GM10248 (cell line): ENCODE results near the gene TEX28.
A peak's percentile ranks its signal among the peaks of the same experiment; 100 is the strongest.

Experiments used
- CTCF ChIA-PET: fragments of 300-600 bp; sonication (Branson Sonifier 250); formaldehyde crosslinking; extraction: SDS; loops from one replicate; lab custom pipeline; 2021; ENCODE audit warnings: antibody characterized with exemption; lab: Yijun Ruan, JAX
- POLR2A ChIA-PET: fragments of 350-650 bp; sonication (Branson Sonifier 250); formaldehyde crosslinking; extraction: SDS; loops from one replicate; lab custom pipeline; 2020; ENCODE audit warnings: antibody characterized with exemption; lab: Yijun Ruan, JAX
- DNase-seq: peaks from one replicate; pipeline ENCODE4 v3.0.0; 2012; ENCODE audit errors: extremely low spot score
- CTCF ChIP-seq: IDR thresholded peaks from 2 replicates; pipeline ENCODE4 v1.5.1; 2012; ENCODE audit warnings: mild to moderate bottlenecking, low read depth; ENCODE audit errors: extremely low read depth, missing control alignments, control extremely low read depth

Gene TEX28

DNA sequence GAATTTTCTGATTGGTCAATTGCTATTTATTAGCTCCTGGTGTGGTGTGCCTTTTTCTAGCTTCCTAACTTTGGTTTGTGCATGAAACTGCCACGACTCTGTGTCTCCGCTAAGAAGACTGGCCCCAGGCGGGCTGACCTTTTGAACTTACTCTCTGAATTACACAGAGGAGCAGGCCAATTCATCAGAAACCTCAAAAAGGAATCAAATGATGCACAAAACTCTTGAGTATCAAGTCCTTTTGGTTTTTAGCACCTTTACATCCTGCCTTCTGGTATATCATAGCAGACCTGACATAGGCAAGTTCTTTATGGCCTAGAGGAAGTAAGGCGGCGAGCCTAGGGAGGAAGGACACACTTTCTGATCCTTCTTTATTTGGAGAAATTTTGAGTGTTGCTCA, 18.2 kb upstream of the TEX28 start:
- DNase-seq, result peak; percentile 34
- no peak for TF ChIP-seq CTCF
- ChIA-PET POLR2A (no interaction called here), CTCF (no interaction called here)

DNA sequence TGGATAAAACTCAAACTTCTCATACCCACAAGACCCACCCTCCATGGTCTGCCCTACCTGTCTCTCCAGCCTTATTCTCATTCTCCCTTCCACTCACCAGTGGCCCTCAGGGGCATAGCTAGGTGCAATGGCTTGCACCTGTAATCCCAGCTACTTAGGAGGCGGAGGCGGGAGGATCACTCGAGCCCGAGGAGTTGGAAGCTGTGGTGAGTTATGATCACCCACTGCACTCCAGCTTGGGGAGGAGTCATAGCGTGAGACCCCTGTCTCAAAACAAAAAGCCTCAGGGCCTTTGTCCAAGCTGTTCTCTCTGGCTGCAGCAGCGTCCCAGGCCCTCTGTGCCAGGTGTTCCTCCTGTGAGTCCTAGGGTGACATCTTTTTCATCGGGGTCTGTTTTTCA, 17.2 kb upstream of the TEX28 start:
- ChIA-PET CTCF (no interaction called here), POLR2A (no interaction called here)
- DNase-seq, result no peak
- TF ChIP-seq CTCF, result no peak

DNA sequence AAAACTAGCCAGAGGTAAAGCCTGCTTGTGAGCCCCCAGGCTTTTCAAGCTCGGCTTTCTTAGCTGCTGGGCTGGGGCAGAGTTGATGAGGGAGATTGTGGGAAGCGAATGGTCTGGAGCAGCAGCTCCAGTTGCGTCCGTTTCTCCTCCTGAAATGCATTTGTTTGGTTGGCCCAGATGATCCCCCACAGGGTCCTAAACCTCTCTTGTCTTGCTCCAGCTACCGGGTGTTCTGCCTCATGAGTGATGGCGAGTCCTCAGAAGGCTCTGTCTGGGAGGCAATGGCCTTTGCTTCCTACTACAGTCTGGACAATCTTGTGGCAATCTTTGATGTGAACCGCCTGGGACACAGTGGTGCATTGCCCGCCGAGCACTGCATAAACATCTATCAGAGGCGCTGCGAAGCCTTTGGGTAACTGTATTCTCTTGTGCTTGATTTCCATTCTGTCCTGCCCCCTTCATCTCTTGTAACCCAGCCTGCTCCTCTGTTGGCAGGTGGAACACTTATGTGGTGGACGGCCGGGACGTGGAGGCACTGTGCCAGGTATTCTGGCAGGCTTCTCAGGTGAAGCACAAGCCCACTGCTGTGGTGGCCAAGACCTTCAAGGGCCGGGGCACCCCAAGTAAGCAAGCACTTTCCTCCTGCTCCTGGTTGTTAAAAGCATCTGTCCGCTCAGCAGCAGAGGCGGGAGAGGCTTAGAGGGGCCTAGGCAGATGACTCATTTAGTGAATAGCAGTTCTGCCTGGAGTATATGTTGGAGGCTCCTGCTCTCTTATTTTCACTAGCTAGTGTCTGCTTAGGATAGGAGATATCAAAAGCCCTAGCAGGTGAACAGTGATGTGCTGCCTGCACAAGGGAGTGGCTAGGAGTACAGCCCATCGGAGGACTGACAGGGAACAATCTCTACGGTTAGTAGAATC, 16.0 kb upstream of the TEX28 start:
- POLR2A ChIA-PET, result interaction anchor here (0.5 kb wide), 1 partner anchor 206 kb away, joined by 4 read pairs; no protein-coding TSS in a partner anchor

GRCh38 chrX:154309041-154309775, 14.3 kb upstream of the TEX28 start:
- no peak for TF ChIP-seq CTCF
- no peak for DNase-seq
- ChIA-PET CTCF (interaction anchor here (0.7 to 3.3 kb wide), 8 partner anchors 8 to 234 kb away, joined by 3 to 19 read pairs (median 5); partner anchors contain the start of gene OPN1LW), POLR2A (no interaction called here)

More for the DNA sequence above, 16.0 kb upstream of the TEX28 start:
- CTCF ChIA-PET, result no interaction called here
- DNase-seq, result no peak
- TF ChIP-seq CTCF, result no peak

GRCh38 chrX:154308108-154308946, 13.4 kb upstream of the TEX28 start:
- peak; percentile 58 for DNase-seq
- CTCF ChIA-PET, result interaction anchor here (0.7 to 3.3 kb wide), 8 partner anchors 9 to 268 kb away, joined by 3 to 19 read pairs (median 5); partner anchors contain the start of gene OPN1LW
- POLR2A ChIA-PET, result no interaction called here
- peak; percentile 50 for TF ChIP-seq CTCF
